ENCODE data around the gene ARHGEF28.
A peak's percentile ranks its signal among the peaks of the same experiment; 100 is the strongest.

The ARHGEF28 gene

DNA sequence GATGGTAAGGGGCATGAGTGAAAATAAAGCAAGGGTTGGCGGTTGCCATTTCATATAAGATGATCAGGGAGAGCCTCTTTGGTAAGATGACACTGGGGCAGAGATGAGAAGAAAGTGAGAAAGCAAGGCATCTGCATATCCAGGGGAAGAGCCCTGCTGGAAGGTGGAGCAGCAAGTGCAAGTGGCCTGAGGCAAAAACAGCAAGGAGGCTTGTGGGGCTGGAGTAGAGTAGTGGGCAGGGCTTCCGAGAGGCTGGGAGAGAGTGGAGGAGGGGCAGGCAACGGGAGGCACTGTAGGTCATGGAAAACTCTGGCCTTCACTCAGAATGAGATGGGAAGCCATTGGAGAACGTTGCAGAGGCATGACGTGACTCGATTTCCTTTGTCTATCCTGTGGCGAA lies 199.2 kb downstream of the ARHGEF28 start:
- no peak for DNase-seq

DNA sequence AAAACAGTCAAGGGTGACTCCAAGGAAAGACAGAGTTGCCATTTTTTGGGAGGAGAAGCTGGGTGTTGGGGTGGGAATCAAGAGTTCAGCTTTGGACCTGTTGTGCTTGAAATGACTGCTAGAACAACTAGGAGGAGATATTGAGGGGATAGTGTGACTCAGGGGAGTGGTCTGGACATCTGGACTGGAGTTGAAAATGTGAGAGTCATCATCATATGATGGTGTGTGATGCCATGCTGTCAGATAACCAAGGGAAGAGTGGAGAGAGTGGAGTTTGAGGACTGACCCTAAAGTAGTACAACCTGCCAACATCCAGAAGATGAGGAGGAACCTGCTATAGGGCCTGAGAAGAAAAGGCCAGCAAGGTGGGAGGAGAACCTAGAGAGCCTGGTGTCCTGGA lies 199.7 kb downstream of the ARHGEF28 start:
- no peak for DNase-seq

DNA sequence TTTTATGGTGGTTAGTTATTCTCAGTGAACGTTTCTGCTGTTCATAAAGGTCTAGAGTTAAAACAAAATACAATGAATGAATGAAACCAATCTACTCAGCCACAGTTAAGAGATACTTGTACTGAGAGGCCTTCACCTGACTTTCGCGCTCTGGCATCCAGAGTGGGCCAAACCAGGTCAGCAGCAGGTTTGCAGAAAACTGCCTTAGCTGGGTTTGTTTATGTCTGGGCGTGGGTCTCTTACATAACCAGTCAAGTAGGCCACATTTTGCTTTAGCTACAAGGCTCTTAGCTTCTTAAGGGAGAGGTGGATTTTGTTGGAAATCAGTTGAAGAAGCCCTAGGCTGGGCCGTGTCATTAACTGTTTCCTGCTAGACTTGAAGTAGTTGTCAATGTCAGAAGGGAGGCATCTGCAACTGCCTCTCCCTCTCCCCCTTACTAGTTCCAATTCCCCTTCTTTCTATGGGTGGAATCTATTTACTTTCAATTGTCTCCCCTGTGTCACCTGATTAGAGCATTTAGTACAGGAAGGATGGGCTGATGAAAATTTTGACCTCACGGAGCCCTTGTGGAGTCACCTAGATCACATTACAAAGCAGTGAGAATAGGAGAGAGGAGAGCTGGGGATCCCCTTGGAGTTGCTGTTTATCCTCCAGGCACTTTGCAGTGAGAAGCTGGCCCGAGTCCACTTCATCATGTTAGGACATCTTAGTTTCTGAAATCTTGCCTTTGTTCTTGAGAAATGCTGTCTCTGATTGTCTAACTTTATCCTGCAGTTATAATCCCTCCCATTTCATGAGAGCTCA lies 200.5 kb downstream of the ARHGEF28 start:
- peak; percentile 41 for DNase-seq

DNA sequence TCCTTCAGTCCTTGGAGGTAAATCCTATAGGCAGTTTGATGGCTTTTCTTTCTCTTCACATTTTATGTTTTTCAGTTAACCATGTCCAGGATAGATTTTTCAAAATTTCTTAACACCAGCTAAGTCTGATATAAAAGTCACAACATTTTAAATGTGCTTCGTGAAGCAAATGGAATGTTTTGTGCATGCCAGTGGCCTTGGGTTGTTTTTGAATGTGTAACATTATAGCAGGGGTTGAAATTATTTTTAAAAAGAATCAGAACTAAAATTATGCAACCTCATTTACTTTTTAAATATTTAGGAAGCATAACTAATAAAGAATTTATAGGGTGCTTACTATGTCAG lies 201.1 kb downstream of the ARHGEF28 start:
- no peak for DNase-seq

DNA sequence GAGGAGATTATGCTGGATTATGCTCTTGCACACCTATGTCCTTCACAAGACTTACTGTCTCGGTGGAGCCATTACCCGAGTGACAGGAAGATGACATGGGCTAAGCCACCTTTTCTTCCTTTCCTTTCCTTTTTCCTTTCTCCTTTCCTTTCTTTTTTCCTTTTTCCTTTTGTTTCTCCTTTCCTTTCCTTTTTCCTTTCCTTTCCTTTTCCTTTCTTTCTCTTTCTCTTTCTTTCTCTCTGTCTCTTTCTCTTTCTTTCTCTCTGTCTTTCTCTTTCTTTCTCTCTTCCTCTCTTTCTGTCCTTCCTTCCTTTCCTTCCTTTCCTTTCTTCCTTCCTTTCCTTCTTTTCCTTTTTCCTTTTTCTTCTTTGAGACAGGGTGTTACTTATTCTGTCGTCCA lies 202.5 kb downstream of the ARHGEF28 start:
- no peak for DNase-seq

DNA sequence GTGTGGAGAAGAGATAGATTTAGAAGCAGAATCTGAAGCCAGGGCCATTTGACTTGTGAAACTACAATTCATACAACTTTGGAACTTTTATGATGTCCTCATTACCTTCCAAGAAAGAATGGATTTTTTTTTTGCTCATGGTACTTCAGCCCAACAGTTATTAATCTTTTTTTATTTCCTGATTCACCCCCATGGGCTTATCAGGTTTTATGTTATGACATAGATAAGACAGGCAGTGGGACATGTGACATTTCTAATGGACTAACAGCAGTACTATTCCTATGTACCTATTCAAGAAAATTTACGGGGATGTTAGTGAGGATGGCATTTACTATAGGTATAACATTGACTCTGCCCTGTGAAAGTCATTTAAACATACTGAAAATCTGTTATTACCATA lies 204.7 kb downstream of the ARHGEF28 start:
- DNase-seq = no peak

DNA sequence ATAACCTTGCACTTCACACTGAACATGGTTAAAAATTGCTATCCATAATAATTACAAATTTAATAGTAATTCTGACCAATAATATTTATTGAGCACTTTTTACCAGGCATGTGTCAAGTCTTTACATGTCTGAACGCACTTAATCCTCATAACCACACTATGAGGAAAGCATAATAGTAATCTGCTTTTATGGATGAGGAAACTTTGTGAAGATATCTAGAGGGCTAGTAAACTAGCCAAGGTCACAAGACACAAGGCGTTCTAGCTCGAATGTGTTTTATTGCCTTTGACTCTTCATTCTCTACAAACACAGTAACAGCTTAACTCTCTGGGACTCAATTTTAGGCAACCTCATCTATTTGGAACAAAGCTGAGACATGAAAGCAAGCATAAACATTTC lies 205.1 kb downstream of the ARHGEF28 start:
- no peak for DNase-seq

DNA sequence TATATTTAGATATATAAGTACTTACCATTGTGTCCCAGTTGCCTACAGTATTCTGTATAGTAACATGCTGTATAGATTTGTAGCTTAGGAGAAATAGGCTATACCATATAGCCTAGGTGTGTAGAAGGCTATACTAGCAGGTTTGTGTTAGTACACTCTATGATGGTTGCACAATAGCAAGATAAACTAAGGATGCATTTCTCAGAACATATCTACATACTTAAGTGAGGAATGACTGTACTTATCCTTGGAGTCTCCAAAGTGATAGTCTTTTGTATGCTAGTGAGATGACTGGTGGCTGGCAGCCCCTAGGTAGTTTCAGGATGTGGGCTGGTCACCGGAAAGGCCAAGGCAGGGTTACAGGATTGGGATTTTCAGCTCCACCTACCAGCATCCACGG lies 208.7 kb downstream of the ARHGEF28 start:
- no peak for DNase-seq

DNA sequence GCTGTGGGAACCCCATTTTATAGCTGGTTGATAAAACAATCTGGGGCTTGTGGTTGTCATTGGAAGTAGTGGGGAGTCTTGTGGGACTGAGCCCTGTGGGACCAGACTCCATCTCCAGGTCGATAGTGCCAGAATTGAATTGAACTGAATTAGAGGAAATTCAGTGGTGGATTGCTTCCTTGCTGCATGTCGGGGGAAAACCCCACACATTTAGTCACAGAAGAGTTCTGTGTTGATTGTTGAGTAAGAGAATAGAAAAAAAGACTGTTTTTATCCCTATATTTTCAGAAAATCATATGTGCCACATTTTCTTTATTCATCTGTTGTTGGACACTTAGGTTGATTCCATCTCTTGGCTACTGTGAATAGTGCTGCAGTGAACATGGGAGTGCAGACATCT lies 209.7 kb downstream of the ARHGEF28 start:
- no peak for DNase-seq

DNA sequence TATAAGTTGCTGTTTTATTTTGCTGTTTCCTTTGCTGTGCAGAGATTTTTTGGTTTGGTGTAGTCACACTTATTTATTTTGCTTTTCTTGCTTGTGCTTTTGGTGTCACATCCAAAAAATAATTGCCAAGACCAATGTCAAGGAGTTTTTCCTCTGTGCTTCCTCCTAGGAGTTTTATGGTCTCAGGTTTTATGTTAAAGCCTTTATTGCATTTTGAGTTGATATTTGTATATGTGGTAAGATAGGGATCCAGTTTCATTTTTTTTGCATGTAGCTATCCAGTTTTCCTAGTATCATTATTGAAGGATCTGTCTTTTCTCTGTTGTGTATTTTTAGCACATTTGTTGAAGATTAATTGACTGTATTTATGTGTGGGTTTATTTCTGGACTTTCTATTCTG lies 210.6 kb downstream of the ARHGEF28 start:
- DNase-seq = no peak

DNA sequence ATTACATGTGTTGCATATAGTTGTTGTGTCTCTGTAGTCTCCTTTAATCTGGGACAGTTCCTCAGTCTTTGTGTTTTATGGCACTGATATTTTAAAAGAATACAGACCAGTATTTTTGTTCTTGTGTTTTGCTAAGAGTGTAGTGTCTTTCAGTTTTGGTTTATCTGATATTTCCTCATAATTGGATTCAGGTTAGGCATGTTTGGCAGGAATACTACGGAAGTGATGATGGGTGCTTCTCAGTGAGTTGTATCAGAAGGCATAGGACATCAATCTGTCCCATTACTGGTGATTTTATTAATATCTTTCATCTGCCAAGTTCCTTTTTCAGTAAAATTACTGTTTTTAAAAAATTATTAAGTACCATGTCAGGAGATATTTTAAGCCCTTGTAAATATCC lies 212.9 kb downstream of the ARHGEF28 start:
- DNase-seq = no peak

DNA sequence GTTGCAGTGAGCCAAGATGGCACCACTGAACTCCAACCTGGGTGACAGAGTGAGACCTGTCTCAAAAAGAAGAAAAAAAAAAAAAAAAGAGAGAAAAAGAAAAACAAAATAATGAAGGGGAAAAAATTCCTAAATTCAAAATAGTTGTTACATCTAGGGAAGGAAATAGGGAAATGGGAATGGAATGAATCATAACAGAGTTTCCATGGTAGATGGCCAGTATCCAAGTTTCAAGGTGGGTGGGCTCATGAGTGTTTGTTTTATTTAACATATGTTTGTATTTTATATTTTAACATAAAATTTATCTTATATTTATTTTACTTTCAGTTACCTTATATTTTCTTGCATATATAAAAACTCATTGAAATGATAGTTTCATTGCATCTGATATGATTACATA lies 215.6 kb downstream of the ARHGEF28 start:
- no peak for DNase-seq

DNA sequence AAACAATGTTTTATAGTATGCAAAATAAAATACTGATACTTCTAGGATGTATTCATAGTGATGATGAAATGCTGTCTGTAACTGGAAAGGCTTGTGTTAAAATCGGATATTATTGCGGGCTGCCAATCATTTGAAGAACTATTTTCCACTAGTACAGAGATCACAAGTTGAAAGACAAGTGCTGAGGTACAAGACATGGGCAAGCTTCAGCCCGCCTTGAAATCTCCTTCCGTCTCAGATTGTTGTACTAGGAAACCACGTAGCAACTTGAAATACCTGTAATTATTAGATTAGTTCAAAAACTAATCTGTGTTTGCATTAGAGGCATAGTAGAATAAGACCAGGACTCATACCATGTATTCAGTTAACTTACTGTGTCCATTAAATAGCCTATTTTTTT lies 218.2 kb downstream of the ARHGEF28 start:
- DNase-seq = no peak

DNA sequence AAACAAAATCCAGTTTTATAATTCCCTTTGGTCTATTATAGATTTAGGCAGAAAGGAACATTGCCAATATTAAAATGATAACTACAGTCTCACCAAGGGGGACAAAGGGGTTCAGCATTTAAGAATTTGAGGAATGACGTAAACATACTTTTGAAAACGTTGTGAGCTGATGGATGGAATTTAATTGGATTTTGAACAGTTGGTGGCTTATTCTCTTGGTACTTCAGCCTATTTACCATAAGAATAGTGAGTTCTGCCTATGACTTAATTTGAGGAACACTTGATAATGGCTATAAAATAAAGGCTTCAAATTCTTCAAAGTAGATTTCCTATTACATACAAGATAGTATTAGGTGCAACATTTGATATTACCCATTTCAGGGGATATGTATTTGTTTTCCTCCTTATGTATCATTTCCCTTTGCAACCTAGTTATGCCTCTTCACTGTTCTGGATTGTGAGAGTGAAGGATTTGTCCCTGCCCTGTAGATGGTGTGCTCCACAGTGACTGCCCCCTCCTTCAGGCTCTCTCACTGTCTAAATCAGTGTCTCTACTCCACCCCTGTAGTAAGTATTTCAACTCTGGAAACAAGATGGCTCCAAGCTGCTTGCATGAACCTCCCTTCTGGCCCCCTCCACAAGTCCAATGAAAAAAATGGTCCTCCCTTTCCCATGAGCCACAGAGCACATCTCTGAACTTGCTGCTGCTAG lies 225.6 kb downstream of the ARHGEF28 start:
- DNase-seq = no peak

DNA sequence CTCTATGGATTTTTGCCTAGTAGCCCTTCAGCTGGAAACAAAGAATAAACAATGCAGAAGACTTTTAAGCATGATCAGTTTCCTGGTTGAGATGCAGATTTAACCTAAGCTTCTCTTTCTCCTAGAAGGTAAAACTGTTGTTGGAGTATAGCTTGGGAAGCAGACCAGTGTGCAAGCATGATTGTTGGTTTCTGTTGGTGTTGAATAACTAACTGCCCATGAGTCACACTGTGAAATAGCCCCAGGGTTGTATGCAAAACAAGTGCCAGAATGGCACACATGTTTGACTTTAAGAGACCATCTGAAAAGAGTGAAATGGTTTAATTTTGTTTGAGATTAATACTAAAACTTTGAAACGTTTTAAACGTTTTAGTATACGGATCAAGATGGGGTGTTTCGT lies 227.1 kb downstream of the ARHGEF28 start:
- DNase-seq = no peak

DNA sequence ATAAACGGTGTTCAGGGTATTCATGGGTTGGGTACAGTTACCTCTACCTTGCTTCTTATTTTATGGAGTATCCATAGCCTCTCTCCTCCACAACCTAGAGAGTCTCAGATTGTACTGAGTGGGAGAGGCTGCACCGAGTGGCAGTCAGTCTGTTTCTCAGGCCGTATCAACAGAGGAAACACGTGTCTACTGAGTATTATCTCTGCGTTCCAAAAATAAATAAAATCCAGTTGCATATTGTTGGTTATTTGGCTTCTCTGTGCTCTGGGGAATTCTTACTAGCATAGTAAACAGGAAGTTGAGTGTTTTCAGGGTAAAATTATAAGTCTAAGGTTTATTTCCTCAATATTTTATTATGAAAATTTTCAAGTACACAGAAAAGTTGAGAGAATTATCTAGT lies 231.0 kb downstream of the ARHGEF28 start:
- peak; percentile 4 for DNase-seq

DNA sequence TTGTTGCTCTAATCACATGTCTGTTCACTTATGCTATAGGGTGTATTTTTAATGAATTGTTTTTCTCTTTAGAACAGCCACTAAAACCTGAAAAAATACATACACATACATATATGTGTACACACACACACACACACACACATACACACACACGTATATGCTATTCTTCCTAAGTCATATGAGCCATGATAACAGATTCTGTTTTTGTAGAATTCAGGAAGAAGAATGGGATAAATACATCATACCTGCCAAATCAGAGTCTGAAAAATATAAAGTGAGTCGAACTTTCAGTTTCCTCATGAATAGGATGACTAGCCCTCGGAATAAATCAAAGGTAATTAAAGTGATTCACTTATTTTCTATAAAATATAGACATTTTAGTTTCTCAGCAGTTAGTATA lies 231.4 kb downstream of the ARHGEF28 start:
- DNase-seq = no peak

DNA sequence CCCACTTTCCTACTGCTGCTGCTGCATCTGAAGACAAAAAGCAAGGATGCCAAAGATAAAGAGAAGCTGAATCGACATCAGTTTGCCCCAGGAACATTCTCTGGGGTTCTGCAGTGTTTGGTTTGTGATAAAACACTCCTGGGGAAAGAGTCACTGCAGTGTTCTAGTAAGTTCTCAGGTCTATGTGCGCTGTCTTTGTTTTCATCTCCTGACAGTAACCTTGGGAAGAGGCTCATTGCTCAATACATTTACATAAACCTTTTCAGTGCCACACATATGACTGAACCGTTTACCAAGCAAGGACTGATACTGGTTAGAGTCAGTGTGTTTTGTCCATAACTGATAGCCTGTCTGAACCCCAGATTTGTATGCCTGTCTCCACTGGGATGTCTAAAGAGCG lies 232.1 kb downstream of the ARHGEF28 start:
- no peak for DNase-seq

DNA sequence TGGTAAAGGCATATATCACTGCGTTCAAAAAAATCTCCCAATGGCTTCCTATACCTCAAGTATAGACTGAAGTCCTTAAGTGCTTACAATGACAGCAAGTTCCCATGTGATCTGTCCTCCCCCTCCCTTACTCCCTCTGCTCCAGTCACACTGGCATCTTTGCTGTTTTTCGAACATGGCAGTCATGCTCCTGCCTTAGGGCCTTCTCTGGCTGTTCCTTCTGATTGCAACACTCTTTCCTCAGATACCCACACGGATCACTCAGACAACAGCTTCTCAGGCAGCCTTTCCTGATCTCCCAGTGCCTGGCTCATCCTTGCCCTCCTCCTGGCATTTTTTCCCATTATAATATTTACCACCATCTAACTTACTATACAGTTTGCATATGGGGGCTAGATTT lies 232.8 kb downstream of the ARHGEF28 start:
- no peak for DNase-seq

DNA sequence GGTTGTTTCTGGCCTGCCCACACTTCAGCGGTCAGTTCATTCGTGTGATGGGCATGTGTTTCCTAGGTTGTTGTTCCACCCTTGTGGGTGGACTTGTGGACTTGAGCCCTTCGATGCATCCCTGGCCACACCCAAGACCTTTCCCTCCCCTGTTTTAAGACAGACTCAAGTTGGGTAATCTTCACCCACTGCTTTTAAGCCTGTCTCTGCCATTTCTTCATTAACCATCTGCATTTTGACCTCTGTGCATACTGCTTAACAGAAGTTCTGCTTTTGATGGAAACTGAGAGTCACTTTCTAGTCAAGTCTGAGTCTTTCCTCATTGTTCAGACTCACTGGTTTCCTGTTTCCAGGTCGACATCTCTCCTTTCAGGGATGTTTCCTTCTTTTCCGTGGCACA lies 233.7 kb downstream of the ARHGEF28 start:
- DNase-seq = no peak

DNA sequence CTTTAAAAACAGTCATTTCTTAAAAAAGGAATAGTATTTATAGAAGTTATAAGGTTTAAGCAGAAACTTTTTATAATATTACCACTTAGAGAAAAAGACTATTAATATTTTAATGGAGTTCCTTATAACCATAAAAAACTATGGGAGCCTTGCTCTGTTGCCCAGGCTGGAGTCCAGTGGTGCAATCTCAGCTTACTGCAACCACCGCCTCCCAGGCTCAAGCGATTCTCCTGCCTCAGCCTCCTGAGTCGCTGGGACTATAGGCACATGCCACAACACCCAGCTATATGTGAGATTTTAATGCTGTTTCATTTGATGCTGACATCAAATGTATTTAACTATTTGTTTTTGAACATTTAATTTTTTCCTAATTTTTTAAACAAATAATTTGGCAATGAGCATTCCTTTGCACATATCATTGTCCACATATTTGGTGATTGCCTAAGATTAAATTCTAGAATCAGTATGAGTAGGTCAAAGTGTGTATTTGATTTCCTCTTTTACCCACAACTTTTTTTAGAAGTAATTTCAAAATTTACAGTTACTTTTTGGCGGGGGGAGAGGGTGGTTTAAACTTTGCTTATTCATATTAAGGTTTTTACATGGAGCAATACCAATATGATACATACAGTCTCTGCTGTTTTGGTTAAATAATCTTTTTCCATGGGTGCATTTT lies 235.5 kb downstream of the ARHGEF28 start:
- no peak for DNase-seq

DNA sequence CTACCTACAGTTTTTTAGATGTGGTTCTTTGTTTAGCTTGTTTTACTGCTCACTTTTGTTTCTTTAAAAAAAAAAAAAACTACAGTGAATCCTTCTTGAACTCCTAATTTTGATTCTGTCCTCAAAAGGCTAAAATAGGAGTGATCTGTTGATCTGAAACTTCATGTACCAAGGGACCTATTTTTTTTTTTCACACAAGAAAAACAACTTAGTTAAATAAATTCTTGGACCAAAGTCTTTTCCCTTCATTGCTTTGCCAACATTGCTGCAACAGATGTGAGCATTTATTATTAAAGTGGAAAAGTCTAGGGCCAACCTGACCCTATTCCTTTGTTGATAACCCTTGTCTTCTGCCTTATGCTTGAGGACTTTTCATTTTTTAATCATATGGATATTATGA lies 236.8 kb downstream of the ARHGEF28 start:
- no peak for DNase-seq

DNA sequence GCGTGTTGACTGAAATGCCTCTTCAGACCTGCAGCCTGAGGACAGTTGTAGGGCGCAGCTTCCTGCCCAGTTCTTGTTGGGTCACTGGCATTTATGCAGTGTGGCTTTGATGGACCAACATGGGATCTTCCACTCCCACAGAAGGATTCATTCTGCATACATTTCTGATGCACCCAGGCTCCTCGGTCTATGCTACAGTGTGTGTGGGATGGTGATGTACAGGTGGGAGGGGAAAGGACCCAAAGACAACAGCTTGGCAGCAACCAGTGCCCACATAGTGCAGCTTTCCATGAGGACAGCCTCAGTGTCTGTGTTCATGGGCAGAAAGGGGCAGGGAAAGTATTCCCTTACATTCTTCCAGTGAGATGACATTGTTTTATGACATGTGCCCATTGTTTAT lies 237.9 kb downstream of the ARHGEF28 start:
- no peak for DNase-seq

DNA sequence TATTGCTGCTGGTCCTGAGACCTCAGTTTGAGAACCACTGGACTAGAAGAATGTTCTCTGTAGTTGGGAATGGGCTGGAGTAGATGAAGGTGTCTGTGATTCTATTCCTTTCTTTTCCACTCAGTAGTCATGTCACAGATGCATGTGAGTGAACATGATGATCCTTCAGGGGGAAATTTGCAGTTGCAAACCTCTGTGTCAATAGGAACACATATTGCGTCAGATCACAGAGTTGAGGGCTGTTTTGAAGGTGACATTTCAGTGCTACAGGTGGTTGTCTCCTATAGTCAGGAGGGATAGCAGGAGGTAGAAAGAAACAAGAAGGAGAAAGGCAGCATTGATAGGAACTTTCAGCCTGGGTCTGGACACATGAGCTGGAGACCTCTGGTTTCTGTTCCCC lies 239.3 kb downstream of the ARHGEF28 start:
- DNase-seq = no peak
